Measurements from ENCODE around the gene INTS1.

- TF ChIP-seq CTCF (IDR thresholded peaks at IDR 0.05) (no peak), POLR2A (IDR thresholded peaks at IDR 0.05) (no peak), EP300 (IDR thresholded peaks at IDR 0.05) (no peak)
Measured at GRCh38 chr7:1530946-1531262, 26.7 kb upstream of the INTS1 start.
